ENCODE data around the gene SH3BP4. TPM values are rescaled to one million over a fixed set of nuclear protein-coding genes. Genes with fewer than 3 reads are reported as not detected.

The SH3BP4 gene
- total and polyA plus RNA-seq, 4 donors, result 4.1 to 18.4 (median 12.2) TPM

DNA sequence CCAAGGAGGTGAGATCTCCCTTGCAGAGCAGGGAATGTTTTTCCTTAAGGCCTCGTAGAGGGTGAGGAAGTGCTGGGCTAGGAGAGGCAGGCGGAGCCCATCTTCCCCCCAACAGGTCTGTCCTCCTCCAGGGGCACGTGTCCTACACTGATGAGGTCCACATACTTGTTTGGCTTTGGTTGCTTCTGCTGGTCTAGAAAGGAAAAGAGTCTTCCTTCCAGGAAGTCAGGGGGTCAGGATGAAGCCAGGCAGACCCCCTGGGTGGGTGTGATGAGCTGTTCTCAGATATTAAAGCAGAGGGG, 6.0 kb downstream of the SH3BP4 start:
- Histone ChIP-seq H3K27me3 (ENCODE audit: control insufficient read depth in 4 of 4, insufficient read depth in 4 of 4, low read length in 3 of 4) (no peaks in the 10 kb centered on the region), H3K27ac (ENCODE audit: low read depth in 1 of 2, low read length in 2 of 2) (no peak overlapping the region), H3K9ac (ENCODE audit: low read depth in 1 of 2, low read length in 2 of 2) (no peak overlapping the region), H3K4me3 (ENCODE audit: low read depth in 1 of 3, low read length in 3 of 3) (no peak overlapping the region), H3K4me1 (ENCODE audit: control insufficient read depth in 4 of 4, insufficient read depth in 4 of 4, low read length in 3 of 4) (peaks cover 0 to 26% (median 16%) of the 10 kb centered on the region in 4 donors), H3K9me3 (ENCODE audit: control insufficient read depth in 4 of 4, low read length in 3 of 4) (no peaks in the 10 kb centered on the region), H3K36me3 (ENCODE audit: control insufficient read depth in 4 of 4, insufficient read depth in 3 of 4, low read depth in 1 of 4, low read length in 3 of 4) (no peaks in the 10 kb centered on the region)
- WGBS, result 82% methylated on average over 3 of the region's 3 CpGs
- TF ChIP-seq RXRA (IDR thresholded peaks at IDR 0.05), result no peak
- TF ChIP-seq, protein P1, sequence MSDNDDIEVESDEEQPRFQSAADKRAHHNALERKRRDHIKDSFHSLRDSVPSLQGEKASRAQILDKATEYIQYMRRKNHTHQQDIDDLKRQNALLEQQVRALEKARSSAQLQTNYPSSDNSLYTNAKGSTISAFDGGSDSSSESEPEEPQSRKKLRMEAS (IDR thresholded peaks at IDR 0.05), result no peak
- no peak for TF ChIP-seq EGR1 (IDR thresholded peaks at IDR 0.05; ENCODE audit: low read depth in 2 of 2)
- no peak for TF ChIP-seq TAF1 (conservative IDR thresholded peaks at IDR 0.05)
- TF ChIP-seq FOXA2 (IDR thresholded peaks at IDR 0.05), result no peak
- no peak for DNase-seq (ENCODE audit: low spot score)

DNA sequence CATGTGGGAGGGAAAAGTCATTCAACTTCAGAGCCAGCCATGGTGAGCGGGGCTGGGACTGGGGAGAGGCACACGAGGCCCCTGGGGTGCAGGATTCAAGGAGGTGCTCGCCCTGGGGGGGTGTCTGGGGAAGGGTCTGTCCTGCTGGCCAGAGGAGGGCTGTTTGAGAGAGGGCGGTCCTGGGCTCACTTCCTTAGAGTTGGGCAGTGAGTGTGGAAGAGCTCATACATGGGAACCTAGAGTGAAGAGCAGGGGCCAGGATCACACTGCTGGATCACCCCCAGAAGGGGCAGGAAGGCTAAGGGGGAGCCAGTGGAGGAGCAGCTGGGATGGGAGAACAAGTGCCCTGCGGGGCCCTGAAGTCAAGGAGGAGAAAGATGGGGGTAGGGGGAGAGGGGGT, 6.5 kb downstream of the SH3BP4 start:
- no peaks in the 10 kb centered on the region for H3K9me3 ChIP-seq (ENCODE audit: control insufficient read depth in 4 of 4, low read length in 3 of 4)
- no peak overlapping the region for H3K27ac ChIP-seq (ENCODE audit: low read depth in 1 of 2, low read length in 2 of 2)
- H3K9ac ChIP-seq (ENCODE audit: low read depth in 1 of 2, low read length in 2 of 2), result no peak overlapping the region
- no peaks in the 10 kb centered on the region for H3K36me3 ChIP-seq (ENCODE audit: control insufficient read depth in 4 of 4, insufficient read depth in 3 of 4, low read depth in 1 of 4, low read length in 3 of 4)
- H3K4me3 ChIP-seq (ENCODE audit: low read depth in 1 of 3, low read length in 3 of 3), result no peak overlapping the region
- DNase-seq (ENCODE audit: low spot score), result no peak
- H3K27me3 ChIP-seq (ENCODE audit: control insufficient read depth in 4 of 4, insufficient read depth in 4 of 4, low read length in 3 of 4), result no peaks in the 10 kb centered on the region
- TF ChIP-seq EGR1 (IDR thresholded peaks at IDR 0.05; ENCODE audit: low read depth in 2 of 2) (no peak), TAF1 (conservative IDR thresholded peaks at IDR 0.05) (no peak)
- WGBS, result 91% methylated on average over 5 of the region's 5 CpGs
- H3K4me1 ChIP-seq (ENCODE audit: control insufficient read depth in 4 of 4, insufficient read depth in 4 of 4, low read length in 3 of 4), result peaks cover 0 to 21% (median 14%) of the 10 kb centered on the region in 4 donors

DNA sequence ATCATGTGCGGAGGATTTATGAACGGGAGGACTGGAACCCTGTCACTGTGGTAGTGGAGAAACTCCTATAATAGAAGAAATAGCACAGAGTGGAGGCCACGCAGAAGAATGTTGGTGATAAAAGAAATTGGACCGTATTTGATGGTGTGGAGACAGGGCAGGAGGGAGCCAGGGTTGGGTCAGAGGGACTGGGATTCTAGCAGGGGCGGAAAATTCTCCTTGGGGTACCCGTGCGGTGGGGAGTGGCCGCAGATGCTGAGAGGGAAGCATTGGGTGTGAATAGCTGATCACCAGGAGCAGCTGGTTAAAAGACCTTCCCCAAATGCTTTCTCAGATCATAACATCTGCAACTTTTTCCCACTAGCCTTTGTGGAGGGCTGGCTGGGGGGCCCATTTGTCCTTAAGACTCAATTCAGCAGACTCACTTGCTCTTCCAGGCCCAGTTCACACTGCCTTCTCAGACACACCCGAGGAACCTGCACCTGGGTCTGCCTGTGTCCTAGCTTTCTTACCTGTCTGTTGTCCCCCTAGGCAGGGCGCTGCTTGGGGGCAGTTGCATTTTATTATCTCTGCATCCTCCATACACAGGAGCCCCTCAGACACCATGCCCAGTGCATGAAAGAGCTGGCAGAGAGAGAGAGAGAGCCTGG, 7.1 kb downstream of the SH3BP4 start:
- no peaks in the 10 kb centered on the region for H3K27me3 ChIP-seq (ENCODE audit: control insufficient read depth in 4 of 4, insufficient read depth in 4 of 4, low read length in 3 of 4)
- H3K36me3 ChIP-seq (ENCODE audit: control insufficient read depth in 4 of 4, insufficient read depth in 3 of 4, low read depth in 1 of 4, low read length in 3 of 4), result no peaks in the 10 kb centered on the region
- TF ChIP-seq, protein P2, sequence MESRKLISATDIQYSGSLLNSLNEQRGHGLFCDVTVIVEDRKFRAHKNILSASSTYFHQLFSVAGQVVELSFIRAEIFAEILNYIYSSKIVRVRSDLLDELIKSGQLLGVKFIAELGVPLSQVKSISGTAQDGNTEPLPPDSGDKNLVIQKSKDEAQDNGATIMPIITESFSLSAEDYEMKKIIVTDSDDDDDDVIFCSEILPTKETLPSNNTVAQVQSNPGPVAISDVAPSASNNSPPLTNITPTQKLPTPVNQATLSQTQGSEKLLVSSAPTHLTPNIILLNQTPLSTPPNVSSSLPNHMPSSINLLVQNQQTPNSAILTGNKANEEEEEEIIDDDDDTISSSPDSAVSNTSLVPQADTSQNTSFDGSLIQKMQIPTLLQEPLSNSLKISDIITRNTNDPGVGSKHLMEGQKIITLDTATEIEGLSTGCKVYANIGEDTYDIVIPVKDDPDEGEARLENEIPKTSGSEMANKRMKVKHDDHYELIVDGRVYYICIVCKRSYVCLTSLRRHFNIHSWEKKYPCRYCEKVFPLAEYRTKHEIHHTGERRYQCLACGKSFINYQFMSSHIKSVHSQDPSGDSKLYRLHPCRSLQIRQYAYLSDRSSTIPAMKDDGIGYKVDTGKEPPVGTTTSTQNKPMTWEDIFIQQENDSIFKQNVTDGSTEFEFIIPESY (IDR thresholded peaks at IDR 0.05), result no peak
- TF ChIP-seq FOXA1 (IDR thresholded peaks at IDR 0.05) (no peak), EGR1 (IDR thresholded peaks at IDR 0.05; ENCODE audit: low read depth in 2 of 2) (no peak), JUND (IDR thresholded peaks at IDR 0.05) (no peak), TAF1 (conservative IDR thresholded peaks at IDR 0.05) (no peak), NR2F2 (IDR thresholded peaks at IDR 0.05) (no peak), FOXA2 (IDR thresholded peaks at IDR 0.05) (no peak), RXRA (IDR thresholded peaks at IDR 0.05) (no peak), RAD21 (IDR thresholded peaks at IDR 0.05) (no peak)
- TF ChIP-seq, protein P3, sequence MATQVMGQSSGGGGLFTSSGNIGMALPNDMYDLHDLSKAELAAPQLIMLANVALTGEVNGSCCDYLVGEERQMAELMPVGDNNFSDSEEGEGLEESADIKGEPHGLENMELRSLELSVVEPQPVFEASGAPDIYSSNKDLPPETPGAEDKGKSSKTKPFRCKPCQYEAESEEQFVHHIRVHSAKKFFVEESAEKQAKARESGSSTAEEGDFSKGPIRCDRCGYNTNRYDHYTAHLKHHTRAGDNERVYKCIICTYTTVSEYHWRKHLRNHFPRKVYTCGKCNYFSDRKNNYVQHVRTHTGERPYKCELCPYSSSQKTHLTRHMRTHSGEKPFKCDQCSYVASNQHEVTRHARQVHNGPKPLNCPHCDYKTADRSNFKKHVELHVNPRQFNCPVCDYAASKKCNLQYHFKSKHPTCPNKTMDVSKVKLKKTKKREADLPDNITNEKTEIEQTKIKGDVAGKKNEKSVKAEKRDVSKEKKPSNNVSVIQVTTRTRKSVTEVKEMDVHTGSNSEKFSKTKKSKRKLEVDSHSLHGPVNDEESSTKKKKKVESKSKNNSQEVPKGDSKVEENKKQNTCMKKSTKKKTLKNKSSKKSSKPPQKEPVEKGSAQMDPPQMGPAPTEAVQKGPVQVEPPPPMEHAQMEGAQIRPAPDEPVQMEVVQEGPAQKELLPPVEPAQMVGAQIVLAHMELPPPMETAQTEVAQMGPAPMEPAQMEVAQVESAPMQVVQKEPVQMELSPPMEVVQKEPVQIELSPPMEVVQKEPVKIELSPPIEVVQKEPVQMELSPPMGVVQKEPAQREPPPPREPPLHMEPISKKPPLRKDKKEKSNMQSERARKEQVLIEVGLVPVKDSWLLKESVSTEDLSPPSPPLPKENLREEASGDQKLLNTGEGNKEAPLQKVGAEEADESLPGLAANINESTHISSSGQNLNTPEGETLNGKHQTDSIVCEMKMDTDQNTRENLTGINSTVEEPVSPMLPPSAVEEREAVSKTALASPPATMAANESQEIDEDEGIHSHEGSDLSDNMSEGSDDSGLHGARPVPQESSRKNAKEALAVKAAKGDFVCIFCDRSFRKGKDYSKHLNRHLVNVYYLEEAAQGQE (IDR thresholded peaks at IDR 0.05), result no peak
- TF ChIP-seq, protein P4, sequence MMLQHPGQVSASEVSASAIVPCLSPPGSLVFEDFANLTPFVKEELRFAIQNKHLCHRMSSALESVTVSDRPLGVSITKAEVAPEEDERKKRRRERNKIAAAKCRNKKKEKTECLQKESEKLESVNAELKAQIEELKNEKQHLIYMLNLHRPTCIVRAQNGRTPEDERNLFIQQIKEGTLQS (IDR thresholded peaks at IDR 0.05), result no peak
- TF ChIP-seq, protein P5, sequence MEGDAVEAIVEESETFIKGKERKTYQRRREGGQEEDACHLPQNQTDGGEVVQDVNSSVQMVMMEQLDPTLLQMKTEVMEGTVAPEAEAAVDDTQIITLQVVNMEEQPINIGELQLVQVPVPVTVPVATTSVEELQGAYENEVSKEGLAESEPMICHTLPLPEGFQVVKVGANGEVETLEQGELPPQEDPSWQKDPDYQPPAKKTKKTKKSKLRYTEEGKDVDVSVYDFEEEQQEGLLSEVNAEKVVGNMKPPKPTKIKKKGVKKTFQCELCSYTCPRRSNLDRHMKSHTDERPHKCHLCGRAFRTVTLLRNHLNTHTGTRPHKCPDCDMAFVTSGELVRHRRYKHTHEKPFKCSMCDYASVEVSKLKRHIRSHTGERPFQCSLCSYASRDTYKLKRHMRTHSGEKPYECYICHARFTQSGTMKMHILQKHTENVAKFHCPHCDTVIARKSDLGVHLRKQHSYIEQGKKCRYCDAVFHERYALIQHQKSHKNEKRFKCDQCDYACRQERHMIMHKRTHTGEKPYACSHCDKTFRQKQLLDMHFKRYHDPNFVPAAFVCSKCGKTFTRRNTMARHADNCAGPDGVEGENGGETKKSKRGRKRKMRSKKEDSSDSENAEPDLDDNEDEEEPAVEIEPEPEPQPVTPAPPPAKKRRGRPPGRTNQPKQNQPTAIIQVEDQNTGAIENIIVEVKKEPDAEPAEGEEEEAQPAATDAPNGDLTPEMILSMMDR (IDR thresholded peaks at IDR 0.05; ENCODE audit: low read depth, low read length, missing input control), result no peak
- DNase-seq (ENCODE audit: low spot score), result no peak
- H3K9ac ChIP-seq (ENCODE audit: low read depth in 1 of 2, low read length in 2 of 2), result no peak overlapping the region
- H3K9me3 ChIP-seq (ENCODE audit: control insufficient read depth in 4 of 4, low read length in 3 of 4), result no peaks in the 10 kb centered on the region
- H3K4me3 ChIP-seq (ENCODE audit: low read depth in 1 of 3, low read length in 3 of 3), result no peak overlapping the region
- H3K27ac ChIP-seq (ENCODE audit: low read depth in 1 of 2, low read length in 2 of 2), result no peak overlapping the region
- peaks cover 1 to 20% (median 14%) of the 10 kb centered on the region in 4 donors for H3K4me1 ChIP-seq (ENCODE audit: control insufficient read depth in 4 of 4, insufficient read depth in 4 of 4, low read length in 3 of 4)
- 94% methylated on average over 10 of the region's 10 CpGs for WGBS
